ENCODE results near the gene SNRNP200.
A peak's percentile ranks its signal among the peaks of the same experiment; 100 is the strongest.

The SNRNP200 gene

DNA sequence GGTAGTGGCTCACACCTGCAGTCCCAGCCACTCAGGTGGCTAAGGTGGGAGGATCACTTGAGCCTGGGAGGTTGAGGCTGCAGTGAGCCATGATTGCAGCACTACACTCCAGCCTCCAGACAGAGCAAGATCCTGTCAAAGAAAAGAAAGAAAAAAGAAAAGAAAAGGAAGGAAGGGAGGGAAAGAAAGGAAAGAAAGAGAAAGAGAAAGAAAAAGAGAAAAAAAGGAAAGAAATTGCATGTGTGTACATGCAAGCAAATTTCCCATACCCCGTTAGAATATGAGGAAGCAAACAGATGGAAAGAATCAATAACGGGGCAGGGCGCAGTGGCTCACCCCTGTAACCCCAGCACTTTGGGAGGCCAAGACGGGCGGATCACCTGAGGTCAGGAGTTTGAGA lies 57.5 kb downstream of the SNRNP200 start:
- TF ChIP-seq, protein P1, sequence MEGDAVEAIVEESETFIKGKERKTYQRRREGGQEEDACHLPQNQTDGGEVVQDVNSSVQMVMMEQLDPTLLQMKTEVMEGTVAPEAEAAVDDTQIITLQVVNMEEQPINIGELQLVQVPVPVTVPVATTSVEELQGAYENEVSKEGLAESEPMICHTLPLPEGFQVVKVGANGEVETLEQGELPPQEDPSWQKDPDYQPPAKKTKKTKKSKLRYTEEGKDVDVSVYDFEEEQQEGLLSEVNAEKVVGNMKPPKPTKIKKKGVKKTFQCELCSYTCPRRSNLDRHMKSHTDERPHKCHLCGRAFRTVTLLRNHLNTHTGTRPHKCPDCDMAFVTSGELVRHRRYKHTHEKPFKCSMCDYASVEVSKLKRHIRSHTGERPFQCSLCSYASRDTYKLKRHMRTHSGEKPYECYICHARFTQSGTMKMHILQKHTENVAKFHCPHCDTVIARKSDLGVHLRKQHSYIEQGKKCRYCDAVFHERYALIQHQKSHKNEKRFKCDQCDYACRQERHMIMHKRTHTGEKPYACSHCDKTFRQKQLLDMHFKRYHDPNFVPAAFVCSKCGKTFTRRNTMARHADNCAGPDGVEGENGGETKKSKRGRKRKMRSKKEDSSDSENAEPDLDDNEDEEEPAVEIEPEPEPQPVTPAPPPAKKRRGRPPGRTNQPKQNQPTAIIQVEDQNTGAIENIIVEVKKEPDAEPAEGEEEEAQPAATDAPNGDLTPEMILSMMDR (IDR thresholded peaks at IDR 0.05; ENCODE audit: low read depth, low read length), result no peak
- DNase-seq (ENCODE audit: low read depth in 2 of 2), result no peak
- H3K4me3 ChIP-seq (replicated peaks in 1 of 2; ENCODE audit: low read depth in 2 of 2, low read length in 2 of 2), result no peak overlapping the region

DNA sequence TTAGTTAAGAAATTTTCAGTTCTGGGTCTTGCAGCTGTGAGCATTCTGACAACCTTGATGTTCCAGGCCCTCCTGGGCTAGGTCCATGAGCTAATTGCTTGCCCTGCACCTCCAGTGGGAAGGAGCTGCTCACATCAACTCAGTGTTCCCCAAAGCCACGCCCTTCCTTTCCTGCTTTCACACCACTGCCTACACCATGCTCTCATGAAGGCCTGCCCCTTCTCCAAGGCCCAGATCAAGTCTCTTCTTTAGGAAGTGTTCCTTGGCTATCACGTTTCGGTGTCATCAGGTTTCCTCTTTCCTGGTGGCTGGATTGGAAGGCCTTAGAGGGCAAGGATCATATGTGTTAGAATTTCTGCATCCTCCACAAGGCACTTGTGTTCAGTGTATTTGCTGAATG lies 58.3 kb downstream of the SNRNP200 start:
- TF ChIP-seq, protein P1 (IDR thresholded peaks at IDR 0.05; ENCODE audit: low read depth, low read length), result no peak
- no peak for DNase-seq (ENCODE audit: low read depth in 2 of 2)
- H3K4me3 ChIP-seq (replicated peaks in 1 of 2; ENCODE audit: low read depth in 2 of 2, low read length in 2 of 2), result no peak overlapping the region

DNA sequence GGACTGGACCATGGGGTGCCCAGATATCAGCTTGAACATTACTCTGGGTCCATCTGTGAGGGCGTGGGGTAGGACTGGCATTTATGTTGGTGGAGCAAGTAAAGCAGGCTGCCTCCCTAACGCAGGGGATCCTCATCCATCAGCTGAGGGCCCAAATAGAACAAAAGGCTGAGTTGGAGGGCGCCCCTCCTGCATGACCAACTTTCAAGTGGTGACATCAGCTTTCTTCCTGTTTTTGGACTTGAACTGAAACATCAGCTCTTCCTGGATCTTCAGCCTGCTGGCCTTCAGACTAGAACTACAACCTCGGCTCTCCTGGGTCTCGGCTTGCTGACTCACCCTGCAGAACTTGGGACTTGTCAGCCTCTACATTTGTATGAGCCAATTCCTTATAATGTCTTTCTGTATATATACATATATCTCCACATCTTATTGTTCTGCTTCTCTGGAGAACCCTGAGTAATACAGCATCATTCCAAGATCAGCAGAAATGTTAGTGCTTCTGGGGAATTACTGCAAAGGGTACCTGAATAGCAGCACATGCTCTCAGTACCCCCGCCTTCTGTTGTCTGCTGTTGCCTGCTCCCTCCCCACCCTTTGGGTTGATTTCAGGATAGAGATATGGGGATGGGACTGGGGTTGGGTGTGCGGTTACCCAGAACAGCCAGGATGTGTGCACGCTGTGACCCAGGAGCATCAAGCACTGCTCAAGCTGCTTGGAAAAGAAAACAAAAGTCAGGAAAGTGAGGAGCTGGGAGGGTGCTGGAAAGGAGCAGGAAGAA lies 59.5 kb downstream of the SNRNP200 start:
- DNase-seq (ENCODE audit: low read depth in 2 of 2), result peak; percentile 69 to 90

DNA sequence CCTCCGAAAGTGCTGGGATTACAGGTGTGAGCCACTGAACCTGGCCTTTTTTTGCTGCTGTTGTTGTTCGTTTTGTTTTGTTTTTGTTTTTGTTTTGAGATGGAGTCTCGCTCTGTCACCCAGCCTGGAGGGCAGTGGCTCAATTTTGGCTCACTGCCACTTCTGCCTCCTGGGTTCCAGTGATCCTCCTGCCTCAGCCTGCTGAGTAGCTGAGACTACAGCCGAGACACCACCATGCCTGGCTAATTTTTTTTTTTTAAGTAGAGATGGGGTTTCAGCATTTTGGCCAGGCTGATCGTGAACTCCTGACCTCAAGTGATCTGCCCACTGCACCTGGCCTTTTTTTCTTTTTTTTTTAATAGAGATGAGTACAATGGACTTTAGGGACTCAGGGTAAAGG lies 61.5 kb downstream of the SNRNP200 start:
- H3K4me3 ChIP-seq (replicated peaks in 1 of 2; ENCODE audit: low read depth in 2 of 2, low read length in 2 of 2), result no peak overlapping the region
- no peak for DNase-seq (ENCODE audit: low read depth in 2 of 2)
- TF ChIP-seq, protein P1 (IDR thresholded peaks at IDR 0.05; ENCODE audit: low read depth, low read length), result no peak

More for the DNA sequence above, 59.5 kb downstream of the SNRNP200 start:
- H3K4me3 ChIP-seq (replicated peaks in 1 of 2; ENCODE audit: low read depth in 2 of 2, low read length in 2 of 2), result no peak overlapping the region
- TF ChIP-seq, protein P1 (IDR thresholded peaks at IDR 0.05; ENCODE audit: low read depth, low read length), result no peak

DNA sequence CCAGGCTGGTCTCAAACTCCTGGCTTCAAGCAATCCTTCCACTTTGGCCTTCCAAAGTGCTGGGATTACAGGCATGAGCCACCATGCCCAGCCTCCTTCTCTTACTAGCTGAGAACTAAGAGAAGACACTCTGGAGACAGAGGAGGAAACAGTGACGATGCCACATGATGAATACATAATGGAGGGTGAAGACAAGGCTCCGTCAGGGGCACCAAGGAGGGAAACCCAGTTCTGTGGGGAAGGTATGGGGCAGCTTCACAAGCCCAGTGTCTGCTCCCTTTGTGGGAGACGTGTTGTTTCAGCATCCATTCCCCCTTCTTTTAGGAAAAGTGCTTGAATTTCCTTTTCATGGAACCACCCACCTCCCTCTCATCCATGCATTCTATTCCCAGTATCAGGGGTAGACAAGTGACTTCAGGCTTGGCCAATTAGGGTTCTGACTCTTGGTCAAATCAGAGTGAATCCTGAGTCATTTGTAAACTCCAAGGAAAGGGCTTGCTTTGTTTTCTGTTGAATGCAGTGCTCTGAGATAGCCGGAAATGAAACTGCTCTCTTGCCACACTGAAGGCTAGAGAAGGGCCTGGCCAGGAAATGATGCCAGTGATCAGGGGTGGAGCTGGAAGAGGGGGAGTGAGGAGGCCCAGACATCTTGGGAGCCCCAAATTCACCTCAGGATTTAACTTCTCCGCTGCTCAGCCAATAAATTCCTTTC lies 63.3 kb downstream of the SNRNP200 start:
- TF ChIP-seq, protein P1 (IDR thresholded peaks at IDR 0.05; ENCODE audit: low read depth, low read length), result no peak
- H3K4me3 ChIP-seq (replicated peaks in 1 of 2; ENCODE audit: low read depth in 2 of 2, low read length in 2 of 2), result no peak overlapping the region
- peak; percentile 86 to 92 for DNase-seq (ENCODE audit: low read depth in 2 of 2)

DNA sequence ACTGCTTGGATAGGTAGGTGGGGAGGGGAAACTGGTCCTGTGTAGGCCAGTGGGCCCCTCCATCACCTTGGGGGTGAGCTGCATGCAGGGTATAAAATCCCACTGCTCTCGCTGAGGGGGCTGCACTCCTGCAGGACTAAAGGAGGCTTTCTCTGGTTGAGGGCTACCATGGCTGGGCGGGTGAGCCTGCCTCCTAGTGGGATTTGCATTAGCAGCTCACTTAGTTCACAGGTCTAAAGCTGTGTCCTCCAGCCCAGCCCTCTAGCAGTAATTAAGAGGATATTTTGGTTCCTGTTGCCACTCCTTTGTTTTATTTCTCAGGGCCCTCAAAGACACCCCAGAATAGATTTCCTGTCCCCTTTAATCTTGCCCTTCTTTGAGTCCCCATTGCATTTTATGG lies 64.1 kb downstream of the SNRNP200 start:
- TF ChIP-seq, protein P1 (IDR thresholded peaks at IDR 0.05; ENCODE audit: low read depth, low read length), result no peak
- no peak for DNase-seq (ENCODE audit: low read depth in 2 of 2)
- H3K4me3 ChIP-seq (replicated peaks in 1 of 2; ENCODE audit: low read depth in 2 of 2, low read length in 2 of 2), result no peak overlapping the region
